Measurements from ENCODE around the gene NPPB. TPM values are rescaled to one million over a fixed set of nuclear protein-coding genes. Genes with fewer than 3 reads are reported as not detected.

NPPB gene
- total and polyA plus RNA-seq, 2 of the 8 experiments (the other 6 are each of a cell fraction or from before 2014, with no cell fraction given): 0.36 to 0.91 TPM

DNA sequence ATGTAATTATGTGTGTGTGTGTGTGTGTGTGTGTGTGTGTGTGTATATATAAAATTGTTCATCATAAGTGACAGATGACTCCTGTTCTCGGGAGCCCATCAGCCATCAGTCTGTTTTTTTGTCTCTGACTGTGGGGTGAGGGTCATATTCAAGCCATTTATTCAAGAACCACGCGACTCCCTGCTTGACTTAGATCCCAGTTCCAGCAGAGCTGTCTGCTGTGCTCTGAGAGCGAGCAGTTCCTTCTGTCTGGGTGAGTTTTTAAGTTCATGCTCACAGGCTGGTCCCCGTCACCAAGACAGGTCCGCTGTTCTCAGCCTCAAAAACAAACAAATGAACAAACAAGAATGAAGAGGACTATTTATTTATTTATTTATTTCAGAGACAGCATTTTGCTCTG, 18.3 kb upstream of the NPPB start:
- POLR2A ChIA-PET (ENCODE audit: partially characterized antibody): interaction anchor here (0.6 to 9.5 kb wide), 4 partner anchors 27 to 90 kb away, joined by 3 to 109 read pairs (median 3); no protein-coding TSS in a partner anchor
- no peak overlapping the region for H2BK5ac ChIP-seq (ENCODE audit: low read depth, low read length)
- 73% methylated on average over 6 of the region's 6 CpGs; no CpG with 5 or more reads in 1 of the 2 experiments for WGBS, 2 experiments (ENCODE audit: extremely low coverage in 1 of 2, insufficient coverage in 1 of 2, insufficient read length in 1 of 2, insufficient replicate concordance in 2 of 2, low coverage in 1 of 2, low lambda C conversion rate in 2 of 2, missing lambda C conversion rate in 1 of 2)
- FAIRE-seq (no peak), DNase-seq (ENCODE audit: low read depth in 1 of 2, low spot score in 2 of 2) (no peak)
- H4K8ac ChIP-seq (ENCODE audit: extremely low read depth, insufficient read depth, low read length): no peak overlapping the region
- CTCF ChIA-PET (ENCODE audit: partially characterized antibody): interaction anchor here (0.6 to 3.6 kb wide), 8 partner anchors 10 to 170 kb away, joined by 3 to 21 read pairs (median 5); no protein-coding TSS in a partner anchor
- H3K79me1 ChIP-seq (ENCODE audit: low read depth, low read length): no peaks in the 10 kb centered on the region
- H2AFZ ChIP-seq (ENCODE audit: low read length): no peak overlapping the region
- H3K9me3 ChIP-seq (ENCODE audit: insufficient read depth in 2 of 2, low read depth in 1 of 2, low read length in 1 of 2): peaks cover 0 to 2% of the 10 kb centered on the region in 2 experiments; a peak in 2 of 4 replicates
- H3K27ac ChIP-seq (ENCODE audit: low read depth, low read length): no peak overlapping the region
- no peaks in the 10 kb centered on the region for H3K36me3 ChIP-seq (ENCODE audit: control insufficient read depth in 2 of 4, insufficient read depth in 4 of 4, low read length in 3 of 4)
- H2BK15ac ChIP-seq (ENCODE audit: low read length): no peak overlapping the region
- H3K14ac ChIP-seq (ENCODE audit: insufficient read length): no peak overlapping the region
- no peak overlapping the region for H3K23ac ChIP-seq (ENCODE audit: insufficient read length)
- H4K91ac ChIP-seq (replicated peaks; ENCODE audit: insufficient read length, low read length): no peak overlapping the region
- no peak overlapping the region for H2BK12ac ChIP-seq (ENCODE audit: low read depth, low read length)
- no peak overlapping the region for H2BK20ac ChIP-seq (ENCODE audit: low read length)
- H3K4me3 ChIP-seq (ENCODE audit: extremely low read depth in 1 of 4, insufficient read depth in 2 of 4, low read depth in 3 of 4, low read length in 4 of 4): no peak overlapping the region
- no peaks in the 10 kb centered on the region for H3K4me1 ChIP-seq (replicated peaks in 1 of 4; ENCODE audit: control insufficient read depth in 3 of 4, insufficient read depth in 4 of 4, low read length in 3 of 4)
- H3K4me2 ChIP-seq (ENCODE audit: insufficient read depth in 1 of 2, low read depth in 2 of 2, low read length in 2 of 2): no peak overlapping the region
- no peaks in the 10 kb centered on the region for H3K27me3 ChIP-seq (replicated peaks in 1 of 4; ENCODE audit: control insufficient read depth in 3 of 4, extremely low read depth in 1 of 4, insufficient read depth in 3 of 4, low read length in 3 of 4)
- H2BK120ac ChIP-seq (replicated peaks; ENCODE audit: low read depth, low read length): no peak overlapping the region
- no peak overlapping the region for H3K18ac ChIP-seq (ENCODE audit: extremely low read depth, low read length)
- H3K56ac ChIP-seq (replicated peaks; ENCODE audit: insufficient read length, low read depth, low read length): no peak overlapping the region
- no peak overlapping the region for H3K4ac ChIP-seq (replicated peaks; ENCODE audit: insufficient read length, low read depth, low read length)
- no peak overlapping the region for H4K5ac ChIP-seq (ENCODE audit: insufficient read length, low read depth, low read length)
- H3K9ac ChIP-seq (replicated peaks in 1 of 4; ENCODE audit: extremely low read depth in 1 of 4, low read depth in 3 of 4, low read length in 3 of 4): no peak overlapping the region
- no peaks in the 10 kb centered on the region for H3K79me2 ChIP-seq (ENCODE audit: control insufficient read depth in 1 of 2, insufficient read depth in 2 of 2, low read length in 2 of 2)
- no peaks in the 10 kb centered on the region for H3K23me2 ChIP-seq (ENCODE audit: low read depth, low read length)
- no peaks in the 10 kb centered on the region for H4K20me1 ChIP-seq (replicated peaks in 1 of 2; ENCODE audit: control insufficient read depth in 1 of 2, insufficient read depth in 2 of 2, low read length in 2 of 2)
- H2AK5ac ChIP-seq (ENCODE audit: low read depth, low read length): no peak overlapping the region
- no peak for TF ChIP-seq SP1 (IDR thresholded peaks at IDR 0.05; ENCODE audit: low read depth, low read length)
- TF ChIP-seq JUN (IDR thresholded peaks at IDR 0.05; ENCODE audit: low read depth, low read length): no peak
- no peak for TF ChIP-seq SAP30 (IDR thresholded peaks at IDR 0.05; ENCODE audit: insufficient read depth, insufficient replicate concordance, low read length)
- TF ChIP-seq SP2 (IDR thresholded peaks at IDR 0.05; ENCODE audit: low read length): no peak
- TF ChIP-seq SIX5 (IDR thresholded peaks at IDR 0.05; ENCODE audit: low read depth, low read length): no peak
- TF ChIP-seq, protein P1, sequence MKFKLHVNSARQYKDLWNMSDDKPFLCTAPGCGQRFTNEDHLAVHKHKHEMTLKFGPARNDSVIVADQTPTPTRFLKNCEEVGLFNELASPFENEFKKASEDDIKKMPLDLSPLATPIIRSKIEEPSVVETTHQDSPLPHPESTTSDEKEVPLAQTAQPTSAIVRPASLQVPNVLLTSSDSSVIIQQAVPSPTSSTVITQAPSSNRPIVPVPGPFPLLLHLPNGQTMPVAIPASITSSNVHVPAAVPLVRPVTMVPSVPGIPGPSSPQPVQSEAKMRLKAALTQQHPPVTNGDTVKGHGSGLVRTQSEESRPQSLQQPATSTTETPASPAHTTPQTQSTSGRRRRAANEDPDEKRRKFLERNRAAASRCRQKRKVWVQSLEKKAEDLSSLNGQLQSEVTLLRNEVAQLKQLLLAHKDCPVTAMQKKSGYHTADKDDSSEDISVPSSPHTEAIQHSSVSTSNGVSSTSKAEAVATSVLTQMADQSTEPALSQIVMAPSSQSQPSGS (IDR thresholded peaks at IDR 0.05; ENCODE audit: low read length): no peak
- no peak for TF ChIP-seq CHD2 (IDR thresholded peaks at IDR 0.05; ENCODE audit: low read length)
- no peak for TF ChIP-seq JUND (IDR thresholded peaks at IDR 0.05; ENCODE audit: low read length)
- TF ChIP-seq BRCA1 (IDR thresholded peaks at IDR 0.05; ENCODE audit: low read depth, low read length): no peak
- no peak for TF ChIP-seq RNF2 (IDR thresholded peaks at IDR 0.05; ENCODE audit: borderline replicate concordance, low read depth, low read length, missing control alignments, poor library complexity, severe bottlenecking)

All from H1 (cell line).